ENCODE measurements around the gene CHST11. TPM values are rescaled to one million over a fixed set of nuclear protein-coding genes. Genes with fewer than 3 reads are reported as not detected.
"Not testable (repeated sequence)": the region's sequence is repeated elsewhere in the genome, so short reads cannot be mapped to it uniquely, and the experiment has no call there.

Gene CHST11
- total and polyA plus RNA-seq, 9 of the 15 experiments (the other 6 are each of a cell fraction or from before 2014, with no cell fraction given), result 2.3 to 38.7 (median 15.0) TPM

GRCh38 chr12:104613372-104613771, 156.6 kb downstream of the CHST11 start:
- FAIRE-seq; H3K9ac ChIP-seq (ENCODE audit: insufficient read depth in 1 of 2, low read depth in 2 of 2, low read length in 2 of 2); H2AFZ ChIP-seq (ENCODE audit: low read depth, low read length); in situ Hi-C loops (cut with MboI); H3K4me2 ChIP-seq (ENCODE audit: insufficient read depth, low read length); BruUV-seq (replicated peaks); H3K36me3 ChIP-seq (ENCODE audit: control insufficient read depth, insufficient read depth, low read length); DNase-seq (ENCODE audit: extremely low read depth in 1 of 4, low spot score in 3 of 4); POLR2A ChIA-PET; CTCF ChIA-PET (ENCODE audit: low intra/inter-chr PET ratio); H3K9me1 ChIP-seq (ENCODE audit: control insufficient read depth, insufficient read depth, low read length); intact Hi-C loops (cut with micrococcal nuclease); H4K20me1 ChIP-seq (replicated peaks; ENCODE audit: control insufficient read depth, insufficient read depth, low read length); H3K27ac ChIP-seq (ENCODE audit: extremely low read depth, low read depth, low read length); ATAC-seq; H3K4me3 ChIP-seq; H3K9me3 ChIP-seq (replicated peaks; ENCODE audit: control insufficient read depth, insufficient read depth, low read depth, low read length); H3K27me3 ChIP-seq (ENCODE audit: control insufficient read depth in 2 of 2, insufficient read depth in 2 of 2, low read length in 2 of 2): not testable (repeated sequence)
- WGBS (ENCODE audit: insufficient coverage, low coverage, missing lambda C conversion rate), result 70% methylated on average over 3 of the region's 3 CpGs
- H3K4me1 ChIP-seq (replicated peaks in 1 of 2; ENCODE audit: control insufficient read depth in 2 of 2, insufficient read depth in 2 of 2, low read length in 2 of 2), result peaks cover 15 to 16% of the 10 kb centered on the region in 2 experiments
- TF ChIP-seq ZNF431 (CRISPR knock-in tag; IDR thresholded peaks at IDR 0.05), result peak; percentile 77
- peaks cover 34% of the 10 kb centered on the region for H3K79me2 ChIP-seq (ENCODE audit: control insufficient read depth, insufficient read depth, low read length)

DNA sequence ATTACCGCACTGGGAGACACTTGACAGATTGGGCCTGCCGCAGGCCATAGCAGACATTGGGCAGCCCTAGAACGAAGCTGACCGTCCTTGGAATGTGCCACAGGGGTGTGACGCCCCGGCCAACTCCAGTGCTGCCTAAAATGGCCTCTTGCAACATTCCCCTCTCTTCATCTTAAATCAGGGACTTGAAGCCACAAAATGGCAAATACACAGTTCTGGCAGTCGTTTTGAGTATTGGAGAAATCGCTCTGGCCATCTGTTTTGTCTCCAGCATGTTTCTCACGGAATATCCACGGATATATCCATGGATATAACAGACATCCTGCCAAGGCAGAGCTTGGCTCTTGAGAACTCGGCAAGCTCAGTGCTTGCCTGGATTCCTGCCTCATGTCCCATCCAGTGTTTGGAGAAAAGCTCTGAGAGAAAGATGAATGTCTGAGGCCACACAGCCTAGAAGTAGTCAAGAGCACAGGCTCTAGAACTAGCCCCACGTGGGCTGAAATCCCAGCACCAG, 158.4 kb downstream of the CHST11 start:
- CTCF ChIA-PET (ENCODE audit: low intra/inter-chr PET ratio), result no interaction called here

More for the DNA sequence above, 158.4 kb downstream of the CHST11 start:
- Histone ChIP-seq H3K4me1 (replicated peaks in 1 of 2; ENCODE audit: control insufficient read depth in 2 of 2, insufficient read depth in 2 of 2, low read length in 2 of 2) (peaks cover 20 to 32% of the 10 kb centered on the region in 2 experiments), H3K27me3 (ENCODE audit: control insufficient read depth in 2 of 2, insufficient read depth in 2 of 2, low read length in 2 of 2) (no peaks in the 10 kb centered on the region), H3K4me2 (ENCODE audit: insufficient read depth, low read length) (no peak overlapping the region), H3K9me3 (replicated peaks; ENCODE audit: control insufficient read depth, insufficient read depth, low read depth, low read length) (no peaks in the 10 kb centered on the region), H3K79me2 (ENCODE audit: control insufficient read depth, insufficient read depth, low read length) (peaks cover 38% of the 10 kb centered on the region; the same call in 1 of the 3 replicates), H3K36me3 (ENCODE audit: control insufficient read depth, insufficient read depth, low read length) (peaks cover 2% of the 10 kb centered on the region; the same call in 2 of the 3 replicates), H3K9ac (ENCODE audit: insufficient read depth in 1 of 2, low read depth in 2 of 2, low read length in 2 of 2) (peak overlapping the region in 1 of 2 experiments; percentile 59; a peak in 1 of 4 replicates), H2AFZ (ENCODE audit: low read depth, low read length) (no peak overlapping the region), H3K27ac (ENCODE audit: extremely low read depth, low read depth, low read length) (no peak overlapping the region), H3K9me1 (ENCODE audit: control insufficient read depth, insufficient read depth, low read length) (no peaks in the 10 kb centered on the region), H3K4me3 (no peak overlapping the region), H4K20me1 (replicated peaks; ENCODE audit: control insufficient read depth, insufficient read depth, low read length) (no peaks in the 10 kb centered on the region)
- DNase-seq (ENCODE audit: extremely low read depth in 1 of 4, low spot score in 3 of 4) (no peak), FAIRE-seq (no peak), ATAC-seq (no peak)
- POLR2A ChIA-PET, result interaction anchor here (1.6 kb wide), 1 partner anchor 17 kb away, joined by 6 read pairs; no protein-coding TSS in a partner anchor
- 72% methylated on average over 12 of the region's 12 CpGs for WGBS (ENCODE audit: insufficient coverage, low coverage, missing lambda C conversion rate)
- intact Hi-C loops (cut with micrococcal nuclease), result no loop called here
- in situ Hi-C loops (cut with MboI), result no loop called here
- BruUV-seq (replicated peaks), result no TSS peak
- TF ChIP-seq CC2D1A (IDR thresholded peaks at IDR 0.05) (no peak), ZNF77 (CRISPR knock-in tag; IDR thresholded peaks at IDR 0.05) (no peak), SLC30A9 (CRISPR knock-in tag; IDR thresholded peaks at IDR 0.05) (no peak), ARNT (IDR thresholded peaks at IDR 0.05) (no peak), GATAD2B (IDR thresholded peaks at IDR 0.05; ENCODE audit: borderline replicate concordance) (no peak), HDAC8 (tag; IDR thresholded peaks at IDR 0.05) (no peak), CREBBP (IDR thresholded peaks at IDR 0.05; ENCODE audit: low read depth, low read length) (no peak), CEBPG (CRISPR knock-in tag; IDR thresholded peaks at IDR 0.05) (no peak), CEBPG (tag; conservative IDR thresholded peaks at IDR 0.05 in 1 of 2, IDR thresholded peaks at IDR 0.05 in 1 of 2) (no peak), ID3 (CRISPR knock-in tag; IDR thresholded peaks at IDR 0.05) (no peak), ID3 (tag; IDR thresholded peaks at IDR 0.05) (no peak), RAD21 (CRISPR knock-in tag; conservative IDR thresholded peaks at IDR 0.05 in 1 of 2, IDR thresholded peaks at IDR 0.05 in 1 of 2) (no peak)
- TF ChIP-seq, protein P1, sequence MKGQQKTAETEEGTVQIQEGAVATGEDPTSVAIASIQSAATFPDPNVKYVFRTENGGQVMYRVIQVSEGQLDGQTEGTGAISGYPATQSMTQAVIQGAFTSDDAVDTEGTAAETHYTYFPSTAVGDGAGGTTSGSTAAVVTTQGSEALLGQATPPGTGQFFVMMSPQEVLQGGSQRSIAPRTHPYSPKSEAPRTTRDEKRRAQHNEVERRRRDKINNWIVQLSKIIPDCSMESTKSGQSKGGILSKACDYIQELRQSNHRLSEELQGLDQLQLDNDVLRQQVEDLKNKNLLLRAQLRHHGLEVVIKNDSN (CRISPR knock-in tag; IDR thresholded peaks at IDR 0.05), result no peak
